Activated T-helper 2 cell treated with anti-CD3 and anti-CD28 coated beads, Interferon-gamma antibody, Interleukin-2, Interleukin-4, amounts not matched to agents 10 μg/mL and 5 μg/mL and 100 μg/mL, durations not matched to agents 14 hours and 24 hours and 36 hours (primary cell): ENCODE measurements around the gene SLC9A9. TPM values are rescaled to one million over a fixed set of nuclear protein-coding genes. Genes with fewer than 3 reads are reported as not detected.

Experiments used
- DNase-seq: peaks from one replicate; pipeline ENCODE4 v3.0.0; 2021; ENCODE audit warnings: low spot score
- H3K27ac Mint-ChIP-seq: one replicate; pipeline ENCODE4 v1.8.0; 2021; ENCODE audit warnings: mixed read lengths
- H3K27me3 Mint-ChIP-seq: one replicate; pipeline ENCODE4 v1.8.0; 2021; ENCODE audit warnings: low read depth, mixed read lengths
- H3K36me3 Mint-ChIP-seq: one replicate; pipeline ENCODE4 v1.8.0; 2021; ENCODE audit warnings: low read depth, mixed read lengths
- H3K4me1 Mint-ChIP-seq: one replicate; pipeline ENCODE4 v1.8.0; 2021; ENCODE audit warnings: low read depth, mixed read lengths
- H3K4me3 Mint-ChIP-seq: one replicate; pipeline ENCODE4 v1.8.0; 2021; ENCODE audit warnings: low read depth, mild to moderate bottlenecking, moderate library complexity, mixed read lengths
- H3K9me3 Mint-ChIP-seq: one replicate; pipeline ENCODE4 v1.8.0; 2021; ENCODE audit warnings: mixed read lengths
- intact Hi-C: fragments of 100-400 bp; cut with micrococcal nuclease; formaldehyde crosslinking; loops from one replicate; pipeline ENCODE4 v1.15.1; 2023
- total RNA-seq: library from RNA; stranded (reverse); gene quantifications from 2 replicates; pipeline ENCODE4 v1.2.3, GENCODE V29; 2022

The SLC9A9 gene
- total RNA-seq, 1 donor from 2014 or later: 1.6 TPM

DNA sequence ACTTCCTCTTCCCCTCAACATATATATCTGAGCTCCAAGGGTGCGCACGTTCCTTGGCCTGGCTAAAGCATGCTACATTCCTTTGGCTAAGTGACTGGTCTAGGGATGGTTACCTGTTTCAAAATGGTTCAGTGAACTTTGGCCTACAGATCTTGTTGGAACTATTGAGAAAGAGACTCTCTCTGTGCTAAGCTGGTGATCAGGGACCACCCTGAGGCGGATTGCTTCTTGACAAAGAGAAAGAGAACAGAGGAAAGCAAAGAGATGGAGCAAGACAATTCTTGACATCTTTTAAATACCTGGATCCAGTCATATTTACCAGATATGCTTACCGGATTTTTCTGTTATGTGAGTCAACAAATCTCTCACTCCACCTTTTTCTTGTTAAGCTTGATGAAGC, 605.6 kb downstream of the SLC9A9 start:
- no peaks in the 10 kb centered on the region for H3K9me3 Mint-ChIP-seq
- no peaks in the 10 kb centered on the region for H3K4me1 Mint-ChIP-seq
- H3K27ac Mint-ChIP-seq: no peak overlapping the region
- intact Hi-C loops: no loop called here
- H3K36me3 Mint-ChIP-seq: peaks cover 2% of the 10 kb centered on the region
- H3K4me3 Mint-ChIP-seq: no peak overlapping the region
- no peak for DNase-seq
- H3K27me3 Mint-ChIP-seq: no peaks in the 10 kb centered on the region

DNA sequence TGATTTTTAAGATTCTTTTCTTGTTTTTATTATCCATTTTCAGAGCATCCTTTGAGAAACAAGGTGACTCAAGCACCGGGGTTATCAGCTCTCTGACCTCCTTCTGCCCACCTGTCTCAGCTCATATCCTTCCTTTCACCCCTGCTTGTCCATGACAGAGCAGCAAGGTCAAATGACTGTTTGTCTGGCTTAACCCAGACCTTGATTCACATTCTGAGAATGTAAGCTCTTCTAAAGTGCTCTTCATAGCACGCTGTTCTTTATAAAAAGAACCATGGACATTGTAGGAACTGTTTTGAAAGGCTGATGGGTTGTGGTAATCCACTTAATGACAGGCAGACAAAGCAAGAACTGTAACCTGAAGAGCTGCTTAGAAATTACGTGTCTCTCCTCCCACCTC, 606.2 kb downstream of the SLC9A9 start:
- no peak overlapping the region for H3K27ac Mint-ChIP-seq
- H3K36me3 Mint-ChIP-seq: peaks cover 2% of the 10 kb centered on the region
- intact Hi-C loops: no loop called here
- H3K4me1 Mint-ChIP-seq: no peaks in the 10 kb centered on the region
- H3K4me3 Mint-ChIP-seq: no peak overlapping the region
- H3K27me3 Mint-ChIP-seq: no peaks in the 10 kb centered on the region
- H3K9me3 Mint-ChIP-seq: no peaks in the 10 kb centered on the region
- no peak for DNase-seq

- no peak for DNase-seq
- H3K36me3 Mint-ChIP-seq: peaks cover 2% of the 10 kb centered on the region
- intact Hi-C loops: no loop called here
- no peak overlapping the region for H3K27ac Mint-ChIP-seq
- H3K9me3 Mint-ChIP-seq: no peaks in the 10 kb centered on the region
- H3K4me1 Mint-ChIP-seq: peaks cover 2% of the 10 kb centered on the region
- no peak overlapping the region for H3K4me3 Mint-ChIP-seq
- H3K27me3 Mint-ChIP-seq: no peaks in the 10 kb centered on the region
Observed at GRCh38 chr3:143241481-143241951, 606.8 kb downstream of the SLC9A9 start.

- no peaks in the 10 kb centered on the region for H3K27me3 Mint-ChIP-seq
- no peak overlapping the region for H3K4me3 Mint-ChIP-seq
- peaks cover 2% of the 10 kb centered on the region for H3K36me3 Mint-ChIP-seq
- peaks cover 2% of the 10 kb centered on the region for H3K4me1 Mint-ChIP-seq
- no peaks in the 10 kb centered on the region for H3K9me3 Mint-ChIP-seq
- no peak overlapping the region for H3K27ac Mint-ChIP-seq
- intact Hi-C loops: no loop called here
- no peak for DNase-seq
Observed at GRCh38 chr3:143240886-143241285, 607.4 kb downstream of the SLC9A9 start.

- H3K4me1 Mint-ChIP-seq: peaks cover 2% of the 10 kb centered on the region
- no peaks in the 10 kb centered on the region for H3K27me3 Mint-ChIP-seq
- H3K36me3 Mint-ChIP-seq: peaks cover 2% of the 10 kb centered on the region
- H3K27ac Mint-ChIP-seq: no peak overlapping the region
- H3K9me3 Mint-ChIP-seq: peaks cover 6% of the 10 kb centered on the region
- DNase-seq: no peak
- H3K4me3 Mint-ChIP-seq: no peak overlapping the region
- intact Hi-C loops: no loop called here
Observed at GRCh38 chr3:143239031-143239430, 609.2 kb downstream of the SLC9A9 start.

- H3K4me1 Mint-ChIP-seq: peaks cover 2% of the 10 kb centered on the region
- intact Hi-C loops: no loop called here
- H3K27ac Mint-ChIP-seq: no peak overlapping the region
- peaks cover 6% of the 10 kb centered on the region for H3K9me3 Mint-ChIP-seq
- no peak overlapping the region for H3K4me3 Mint-ChIP-seq
- peaks cover 2% of the 10 kb centered on the region for H3K36me3 Mint-ChIP-seq
- H3K27me3 Mint-ChIP-seq: no peaks in the 10 kb centered on the region
- no peak for DNase-seq
Observed at GRCh38 chr3:143237077-143237627, 611.1 kb downstream of the SLC9A9 start.

- peaks cover 6% of the 10 kb centered on the region for H3K9me3 Mint-ChIP-seq
- DNase-seq: no peak
- intact Hi-C loops: no loop called here
- H3K4me3 Mint-ChIP-seq: no peak overlapping the region
- H3K36me3 Mint-ChIP-seq: peaks cover 2% of the 10 kb centered on the region
- H3K27me3 Mint-ChIP-seq: no peaks in the 10 kb centered on the region
- H3K4me1 Mint-ChIP-seq: peaks cover 2% of the 10 kb centered on the region
- H3K27ac Mint-ChIP-seq: no peak overlapping the region
Observed at GRCh38 chr3:143236226-143236964, 611.9 kb downstream of the SLC9A9 start.

- Mint-ChIP-seq H3K4me1 (peaks cover 2% of the 10 kb centered on the region), H3K9me3 (peaks cover 6% of the 10 kb centered on the region), H3K27ac (no peak overlapping the region), H3K36me3 (peaks cover 2% of the 10 kb centered on the region), H3K4me3 (no peak overlapping the region), H3K27me3 (no peaks in the 10 kb centered on the region)
- intact Hi-C loops: no loop called here
- DNase-seq: no peak
Observed at GRCh38 chr3:143235614-143236204, 612.6 kb downstream of the SLC9A9 start.

GRCh38 chr3:143234526-143234925, 613.7 kb downstream of the SLC9A9 start:
- intact Hi-C loops: no loop called here
- Mint-ChIP-seq H3K4me1 (peaks cover 2% of the 10 kb centered on the region), H3K27ac (no peak overlapping the region), H3K36me3 (peaks cover 2% of the 10 kb centered on the region), H3K4me3 (no peak overlapping the region), H3K27me3 (no peaks in the 10 kb centered on the region), H3K9me3 (peaks cover 6% of the 10 kb centered on the region)
- no peak for DNase-seq

DNA sequence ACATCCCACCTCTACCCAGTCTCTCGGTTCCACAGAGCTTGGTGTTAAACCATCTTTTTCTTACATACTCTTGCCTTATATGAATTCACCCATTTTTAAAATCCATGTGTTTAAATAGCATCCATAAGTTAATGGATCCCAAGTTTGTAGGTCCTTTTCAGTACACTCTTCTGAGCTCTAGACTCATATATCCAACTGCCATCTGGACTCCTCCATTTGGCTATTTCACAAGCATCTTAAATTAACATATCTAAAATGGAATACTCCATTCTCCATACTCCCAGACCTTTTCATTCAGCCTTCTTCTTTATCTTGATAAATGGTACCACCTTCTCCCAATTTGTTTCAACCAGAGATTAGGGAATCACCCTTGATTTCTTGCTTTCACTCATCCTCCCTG, 615.3 kb downstream of the SLC9A9 start:
- Mint-ChIP-seq H3K27me3 (no peaks in the 10 kb centered on the region), H3K27ac (no peak overlapping the region), H3K4me3 (no peak overlapping the region), H3K36me3 (no peaks in the 10 kb centered on the region), H3K9me3 (peaks cover 6% of the 10 kb centered on the region), H3K4me1 (peaks cover 2% of the 10 kb centered on the region)
- no peak for DNase-seq
- intact Hi-C loops: no loop called here

- no peak overlapping the region for H3K27ac Mint-ChIP-seq
- no peaks in the 10 kb centered on the region for H3K4me1 Mint-ChIP-seq
- no peaks in the 10 kb centered on the region for H3K36me3 Mint-ChIP-seq
- no peaks in the 10 kb centered on the region for H3K27me3 Mint-ChIP-seq
- intact Hi-C loops: no loop called here
- DNase-seq: no peak
- no peak overlapping the region for H3K4me3 Mint-ChIP-seq
- no peaks in the 10 kb centered on the region for H3K9me3 Mint-ChIP-seq
Observed at GRCh38 chr3:143228405-143228804, 619.9 kb downstream of the SLC9A9 start.

DNA sequence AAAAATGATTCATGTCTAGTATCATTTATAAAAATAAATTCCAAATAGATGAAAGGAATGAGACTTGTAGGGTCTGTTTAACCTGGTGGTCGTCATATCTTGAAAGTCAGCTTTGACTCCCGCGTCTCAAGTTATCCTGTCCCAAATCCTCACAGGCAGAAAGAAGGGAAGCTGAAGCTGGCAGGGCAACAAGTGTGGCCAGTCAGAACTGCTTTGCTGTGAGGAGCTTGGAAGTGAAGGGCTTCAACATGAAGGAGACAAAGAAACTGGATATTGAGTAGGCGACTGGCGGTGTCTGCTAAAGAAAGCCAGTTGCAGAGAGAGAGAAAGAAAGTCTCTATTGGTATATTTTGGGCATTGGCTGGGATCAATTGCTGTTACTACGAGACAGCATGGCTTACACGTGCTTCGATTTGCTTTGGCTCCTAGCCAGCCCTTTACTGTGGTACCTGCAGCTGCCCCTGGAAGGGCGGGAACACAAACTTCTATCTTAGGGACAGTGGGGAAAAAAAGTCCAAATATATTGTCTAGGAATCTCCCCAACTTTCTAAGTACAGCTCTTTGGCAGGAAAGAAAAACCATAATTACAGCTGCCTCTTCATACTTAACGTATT, 621.5 kb downstream of the SLC9A9 start:
- Mint-ChIP-seq H3K27ac (no peak overlapping the region), H3K27me3 (no peaks in the 10 kb centered on the region), H3K9me3 (no peaks in the 10 kb centered on the region), H3K36me3 (no peaks in the 10 kb centered on the region), H3K4me1 (peaks cover 4% of the 10 kb centered on the region), H3K4me3 (no peak overlapping the region)
- DNase-seq: no peak
- intact Hi-C loops: no loop called here

DNA sequence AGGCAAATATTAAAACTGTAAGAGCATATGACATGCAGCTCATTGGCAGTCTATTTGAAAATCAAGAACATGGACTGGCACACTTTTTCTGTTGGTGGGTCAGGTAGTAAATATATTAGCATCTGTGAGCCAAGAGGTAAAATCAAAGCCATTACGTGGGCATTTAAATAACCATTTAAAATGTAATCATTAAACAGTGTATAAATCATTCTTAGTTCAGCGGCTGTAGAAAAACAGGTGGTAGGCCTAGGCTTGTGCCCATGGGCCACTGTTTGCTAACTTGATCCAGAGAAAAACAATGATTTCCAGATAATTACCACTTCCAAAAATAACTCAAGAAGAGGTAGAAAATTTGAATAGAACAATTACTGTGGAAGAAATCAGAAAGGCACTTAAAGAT, 623.6 kb downstream of the SLC9A9 start:
- H3K36me3 Mint-ChIP-seq: no peaks in the 10 kb centered on the region
- no peaks in the 10 kb centered on the region for H3K27me3 Mint-ChIP-seq
- no peaks in the 10 kb centered on the region for H3K9me3 Mint-ChIP-seq
- intact Hi-C loops: no loop called here
- H3K27ac Mint-ChIP-seq: no peak overlapping the region
- peaks cover 7% of the 10 kb centered on the region for H3K4me1 Mint-ChIP-seq
- H3K4me3 Mint-ChIP-seq: no peak overlapping the region
- DNase-seq: no peak
